ENCODE measurements around the gene KLHDC10.
"Not testable (repeated sequence)": the region's sequence is repeated elsewhere in the genome, so short reads cannot be mapped to it uniquely, and the experiment has no call there.

The KLHDC10 gene

DNA sequence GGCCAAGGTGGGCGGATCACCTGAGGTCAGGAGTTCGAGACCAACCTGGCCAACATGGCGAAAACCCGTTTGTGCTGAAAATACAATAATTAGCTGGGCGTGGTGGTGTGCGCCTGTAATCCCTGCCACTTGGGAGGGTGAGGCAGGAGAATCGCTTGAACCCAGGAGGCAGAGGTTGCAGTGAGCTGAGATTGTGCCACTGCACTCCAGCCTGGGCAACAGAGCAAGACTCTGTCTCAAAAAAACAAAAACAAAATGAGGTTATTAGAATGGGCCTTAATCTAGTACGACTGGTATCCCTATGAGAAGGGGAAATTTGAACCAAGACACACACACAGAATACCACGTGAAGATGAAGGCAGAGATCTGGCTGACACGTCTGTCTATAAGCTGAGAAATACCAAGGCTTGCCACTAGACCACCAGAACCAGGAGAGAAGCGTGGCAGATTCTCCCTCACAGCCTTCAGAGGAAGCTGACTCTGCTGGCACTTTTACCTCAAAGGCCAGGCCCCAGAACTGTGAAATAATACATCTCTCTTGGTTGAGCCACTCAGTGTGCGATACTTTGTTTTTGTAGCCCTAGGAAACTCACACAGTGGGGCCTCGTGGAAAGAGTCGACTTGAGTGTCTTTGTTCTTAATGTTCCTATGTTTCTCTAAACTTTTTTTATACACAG is 75.2 kb downstream of the KLHDC10 start:
- H3K9me3 ChIP-seq (ENCODE audit: control insufficient read depth, low read depth, low read length), result no peaks in the 10 kb centered on the region
- H3K36me3 ChIP-seq (ENCODE audit: control insufficient read depth, low read depth, low read length), result no peaks in the 10 kb centered on the region
- no peaks in the 10 kb centered on the region for H3K27me3 ChIP-seq (ENCODE audit: control insufficient read depth, insufficient read depth, low read length)
- no peak overlapping the region for H3K4me3 ChIP-seq (ENCODE audit: low read length)
- no peak overlapping the region for H3K9ac ChIP-seq (ENCODE audit: low read length)
- no peak overlapping the region for H3K27ac ChIP-seq (ENCODE audit: low read length)
- H3K4me1 ChIP-seq (ENCODE audit: control insufficient read depth, low read depth, low read length), result peaks cover 14% of the 10 kb centered on the region

GRCh38 chr7:130146142-130146541 is 75.8 kb downstream of the KLHDC10 start:
- not testable (repeated sequence) for H3K36me3 ChIP-seq (ENCODE audit: control insufficient read depth, low read depth, low read length); H3K4me3 ChIP-seq (ENCODE audit: low read length); H3K9me3 ChIP-seq (ENCODE audit: control insufficient read depth, low read depth, low read length); H3K9ac ChIP-seq (ENCODE audit: low read length); H3K27me3 ChIP-seq (ENCODE audit: control insufficient read depth, insufficient read depth, low read length); H3K27ac ChIP-seq (ENCODE audit: low read length)
- peaks cover 11% of the 10 kb centered on the region for H3K4me1 ChIP-seq (ENCODE audit: control insufficient read depth, low read depth, low read length)

- no peaks in the 10 kb centered on the region for H3K27me3 ChIP-seq (ENCODE audit: control insufficient read depth, insufficient read depth, low read length)
- H3K27ac ChIP-seq (ENCODE audit: low read length), result no peak overlapping the region
- H3K4me1 ChIP-seq (ENCODE audit: control insufficient read depth, low read depth, low read length), result peaks cover 4% of the 10 kb centered on the region
- H3K4me3 ChIP-seq (ENCODE audit: low read length), result no peak overlapping the region
- no peaks in the 10 kb centered on the region for H3K36me3 ChIP-seq (ENCODE audit: control insufficient read depth, low read depth, low read length)
- no peak overlapping the region for H3K9ac ChIP-seq (ENCODE audit: low read length)
- no peaks in the 10 kb centered on the region for H3K9me3 ChIP-seq (ENCODE audit: control insufficient read depth, low read depth, low read length)
These were observed 76.5 kb downstream of the KLHDC10 start for GRCh38 chr7:130146693-130147405.

DNA sequence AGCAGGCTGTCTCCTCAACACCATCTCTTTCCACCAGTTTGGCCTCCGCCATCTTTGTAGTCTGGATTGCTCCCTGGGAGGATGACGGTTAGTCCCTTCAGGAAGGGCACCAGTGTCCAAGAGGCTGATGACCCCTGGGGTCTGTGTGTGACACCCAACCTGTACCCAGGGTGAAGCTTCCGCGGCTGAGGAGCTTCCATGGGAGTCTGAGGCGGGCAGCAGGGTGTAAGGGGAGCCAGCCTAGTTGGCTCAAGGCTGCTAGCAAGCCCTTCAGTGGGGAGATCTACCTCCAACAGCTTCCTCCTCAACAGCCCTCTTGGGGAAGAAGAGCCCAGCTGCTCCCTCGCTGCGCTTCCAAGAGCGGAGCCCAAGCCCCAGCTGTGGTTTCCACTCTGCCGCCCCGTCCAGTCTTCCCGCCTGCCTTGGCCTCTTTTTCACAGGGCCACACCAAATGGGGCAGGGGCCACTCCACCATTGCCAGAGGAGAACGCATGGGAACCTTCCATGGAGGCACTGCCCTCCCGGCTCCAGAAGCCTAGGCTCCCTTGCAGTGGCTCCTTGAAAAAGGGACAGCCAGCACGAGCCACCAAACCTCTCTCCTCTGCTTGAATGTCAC is 77.5 kb downstream of the KLHDC10 start:
- Histone ChIP-seq H3K27ac (ENCODE audit: low read length) (no peak overlapping the region), H3K27me3 (ENCODE audit: control insufficient read depth, insufficient read depth, low read length) (no peaks in the 10 kb centered on the region), H3K4me3 (ENCODE audit: low read length) (no peak overlapping the region), H3K36me3 (ENCODE audit: control insufficient read depth, low read depth, low read length) (no peaks in the 10 kb centered on the region), H3K9me3 (ENCODE audit: control insufficient read depth, low read depth, low read length) (no peaks in the 10 kb centered on the region), H3K4me1 (ENCODE audit: control insufficient read depth, low read depth, low read length) (no peaks in the 10 kb centered on the region), H3K9ac (ENCODE audit: low read length) (no peak overlapping the region)

DNA sequence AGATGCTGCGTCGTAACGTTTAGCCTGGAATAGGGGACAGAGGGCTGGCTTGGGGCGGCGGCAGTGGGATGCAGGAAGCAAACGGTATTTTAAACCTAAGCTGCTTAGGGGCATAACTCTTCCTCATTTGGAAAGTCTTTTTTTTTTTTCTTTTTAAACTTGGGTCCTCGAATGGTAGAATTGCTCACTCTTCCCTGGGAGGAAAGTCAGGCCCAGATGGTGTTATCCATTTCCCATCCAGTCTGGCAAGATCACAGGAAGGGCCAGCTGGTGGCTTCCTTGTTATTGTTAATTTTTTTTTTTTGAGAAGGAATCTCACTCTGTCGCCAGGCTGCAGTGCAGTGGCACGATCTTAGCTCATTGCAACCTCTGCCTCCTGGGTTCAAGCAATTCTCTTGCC is 78.2 kb downstream of the KLHDC10 start:
- no peak overlapping the region for H3K9ac ChIP-seq (ENCODE audit: low read length)
- H3K27ac ChIP-seq (ENCODE audit: low read length), result no peak overlapping the region
- no peaks in the 10 kb centered on the region for H3K9me3 ChIP-seq (ENCODE audit: control insufficient read depth, low read depth, low read length)
- no peak overlapping the region for H3K4me3 ChIP-seq (ENCODE audit: low read length)
- H3K4me1 ChIP-seq (ENCODE audit: control insufficient read depth, low read depth, low read length), result no peaks in the 10 kb centered on the region
- no peaks in the 10 kb centered on the region for H3K27me3 ChIP-seq (ENCODE audit: control insufficient read depth, insufficient read depth, low read length)
- H3K36me3 ChIP-seq (ENCODE audit: control insufficient read depth, low read depth, low read length), result no peaks in the 10 kb centered on the region

- no peaks in the 10 kb centered on the region for H3K9me3 ChIP-seq (ENCODE audit: control insufficient read depth, low read depth, low read length)
- no peak overlapping the region for H3K4me3 ChIP-seq (ENCODE audit: low read length)
- no peak overlapping the region for H3K9ac ChIP-seq (ENCODE audit: low read length)
- H3K36me3 ChIP-seq (ENCODE audit: control insufficient read depth, low read depth, low read length), result no peaks in the 10 kb centered on the region
- H3K27me3 ChIP-seq (ENCODE audit: control insufficient read depth, insufficient read depth, low read length), result no peaks in the 10 kb centered on the region
- no peaks in the 10 kb centered on the region for H3K4me1 ChIP-seq (ENCODE audit: control insufficient read depth, low read depth, low read length)
- no peak overlapping the region for H3K27ac ChIP-seq (ENCODE audit: low read length)
These were observed 79.2 kb downstream of the KLHDC10 start for GRCh38 chr7:130149281-130150139.

DNA sequence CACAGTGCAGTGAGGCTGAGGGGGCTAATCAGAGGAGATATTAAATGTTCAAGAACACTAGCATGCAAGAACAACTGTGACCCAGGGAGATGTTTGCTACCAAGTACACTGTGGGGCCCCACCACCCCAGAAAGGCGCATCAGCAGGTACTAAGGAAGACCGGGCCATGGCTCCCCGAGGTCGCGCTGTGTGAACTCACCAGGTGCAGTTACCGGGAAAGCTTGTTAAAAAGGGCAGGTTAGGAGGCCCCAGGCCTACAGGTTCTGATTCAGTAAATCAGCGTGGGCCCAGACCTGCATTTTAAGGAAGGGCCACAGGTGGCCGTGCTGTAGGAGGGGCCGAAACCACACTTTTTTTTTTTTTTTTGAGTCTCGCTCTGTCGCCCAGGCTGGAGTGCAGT is 80.3 kb downstream of the KLHDC10 start:
- Histone ChIP-seq H3K27me3 (ENCODE audit: control insufficient read depth, insufficient read depth, low read length) (no peaks in the 10 kb centered on the region), H3K9ac (ENCODE audit: low read length) (no peak overlapping the region), H3K9me3 (ENCODE audit: control insufficient read depth, low read depth, low read length) (no peaks in the 10 kb centered on the region), H3K36me3 (ENCODE audit: control insufficient read depth, low read depth, low read length) (no peaks in the 10 kb centered on the region), H3K27ac (ENCODE audit: low read length) (no peak overlapping the region), H3K4me1 (ENCODE audit: control insufficient read depth, low read depth, low read length) (no peaks in the 10 kb centered on the region), H3K4me3 (ENCODE audit: low read length) (no peak overlapping the region)

DNA sequence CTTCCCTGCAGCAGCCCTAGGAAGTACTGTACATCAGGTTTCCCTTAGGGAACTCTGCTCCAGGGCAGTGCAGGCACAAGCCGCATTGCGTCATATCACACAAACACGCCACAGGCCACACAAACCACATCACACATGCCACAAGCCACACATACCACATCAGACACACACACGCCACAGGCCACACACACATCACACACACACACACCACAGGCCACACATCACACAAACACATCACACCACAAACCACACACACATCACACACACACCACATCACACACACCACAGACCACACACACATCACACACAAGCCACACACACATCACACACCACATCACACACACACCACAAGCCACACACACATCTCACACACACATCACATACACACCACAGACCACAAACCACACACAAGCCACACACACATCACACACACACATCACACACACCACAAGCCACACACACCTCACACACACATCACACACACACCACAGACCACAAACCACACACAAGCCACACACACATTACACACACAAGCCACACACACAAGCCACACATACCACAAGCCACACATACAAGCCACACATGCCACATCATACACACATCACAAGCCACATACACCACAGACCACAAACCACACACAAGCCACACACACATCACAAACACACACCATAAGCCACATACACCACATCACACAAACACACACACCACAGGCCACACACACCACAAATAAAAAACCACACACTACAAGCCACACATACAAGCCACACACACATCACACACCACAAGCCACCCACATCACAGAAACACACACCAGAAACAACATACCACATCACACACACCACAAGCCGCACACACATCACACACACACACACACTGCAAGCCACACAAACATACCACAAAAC is 81.5 kb downstream of the KLHDC10 start:
- Histone ChIP-seq H3K4me1 (ENCODE audit: control insufficient read depth, low read depth, low read length) (no peaks in the 10 kb centered on the region), H3K4me3 (ENCODE audit: low read length) (no peak overlapping the region), H3K9ac (ENCODE audit: low read length) (no peak overlapping the region), H3K27ac (ENCODE audit: low read length) (no peak overlapping the region), H3K9me3 (ENCODE audit: control insufficient read depth, low read depth, low read length) (no peaks in the 10 kb centered on the region), H3K27me3 (ENCODE audit: control insufficient read depth, insufficient read depth, low read length) (no peaks in the 10 kb centered on the region), H3K36me3 (ENCODE audit: control insufficient read depth, low read depth, low read length) (no peaks in the 10 kb centered on the region)

GRCh38 chr7:130152493-130153210 is 82.3 kb downstream of the KLHDC10 start:
- H3K27ac ChIP-seq (ENCODE audit: low read length), result no peak overlapping the region
- H3K36me3 ChIP-seq (ENCODE audit: control insufficient read depth, low read depth, low read length), result no peaks in the 10 kb centered on the region
- no peak overlapping the region for H3K9ac ChIP-seq (ENCODE audit: low read length)
- H3K27me3 ChIP-seq (ENCODE audit: control insufficient read depth, insufficient read depth, low read length), result no peaks in the 10 kb centered on the region
- no peak overlapping the region for H3K4me3 ChIP-seq (ENCODE audit: low read length)
- no peaks in the 10 kb centered on the region for H3K9me3 ChIP-seq (ENCODE audit: control insufficient read depth, low read depth, low read length)
- no peaks in the 10 kb centered on the region for H3K4me1 ChIP-seq (ENCODE audit: control insufficient read depth, low read depth, low read length)

DNA sequence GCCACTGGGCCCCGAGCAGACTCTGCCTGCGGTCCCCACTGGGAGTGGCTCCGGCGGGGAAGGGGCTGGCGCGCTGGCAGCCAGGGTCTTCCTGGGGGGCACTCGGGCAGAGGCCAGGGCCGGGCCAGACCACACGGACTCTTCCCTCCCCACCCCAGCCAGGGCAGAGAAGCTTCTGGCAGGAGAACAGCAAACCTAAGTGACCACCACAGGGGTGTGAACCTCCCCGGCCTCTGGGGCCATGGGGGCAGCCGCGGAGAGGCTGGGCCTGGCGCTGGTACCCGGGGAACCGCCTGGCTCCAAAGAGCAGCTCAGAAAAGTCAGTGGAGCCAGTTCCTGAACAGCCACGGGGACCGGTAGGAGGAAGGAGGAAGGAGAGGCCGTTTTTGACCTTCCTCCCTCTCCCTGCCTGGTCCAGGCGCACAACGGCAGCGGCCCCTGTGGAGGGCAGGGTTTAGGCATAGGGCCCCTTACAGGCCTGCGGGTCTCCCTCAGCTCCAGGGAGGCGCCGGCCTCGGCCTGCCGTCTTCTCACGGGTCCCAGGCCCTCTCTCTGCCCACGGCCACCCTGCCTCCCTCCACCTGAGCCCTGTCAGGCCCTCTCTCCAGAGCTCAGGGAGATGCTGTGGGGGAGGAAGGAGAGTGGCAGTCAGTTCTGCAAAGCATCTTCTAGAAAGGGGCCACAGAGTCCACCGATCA is 83.0 kb downstream of the KLHDC10 start:
- H3K9me3 ChIP-seq (ENCODE audit: control insufficient read depth, low read depth, low read length), result no peaks in the 10 kb centered on the region
- no peaks in the 10 kb centered on the region for H3K4me1 ChIP-seq (ENCODE audit: control insufficient read depth, low read depth, low read length)
- H3K27ac ChIP-seq (ENCODE audit: low read length), result no peak overlapping the region
- H3K4me3 ChIP-seq (ENCODE audit: low read length), result no peak overlapping the region
- H3K27me3 ChIP-seq (ENCODE audit: control insufficient read depth, insufficient read depth, low read length), result no peaks in the 10 kb centered on the region
- no peak overlapping the region for H3K9ac ChIP-seq (ENCODE audit: low read length)
- no peaks in the 10 kb centered on the region for H3K36me3 ChIP-seq (ENCODE audit: control insufficient read depth, low read depth, low read length)
